ENCODE results near the gene C3orf22.

Gene C3orf22

GRCh38 chr3:126522363-126522788 lies 36.4 kb downstream of the C3orf22 start (continued):
- no peak for TF ChIP-seq ZNF280D (tag by site-specific recombination; IDR thresholded peaks at IDR 0.05)
- no peak for TF ChIP-seq ZBTB8A (tag by site-specific recombination; IDR thresholded peaks at IDR 0.05)

DNA sequence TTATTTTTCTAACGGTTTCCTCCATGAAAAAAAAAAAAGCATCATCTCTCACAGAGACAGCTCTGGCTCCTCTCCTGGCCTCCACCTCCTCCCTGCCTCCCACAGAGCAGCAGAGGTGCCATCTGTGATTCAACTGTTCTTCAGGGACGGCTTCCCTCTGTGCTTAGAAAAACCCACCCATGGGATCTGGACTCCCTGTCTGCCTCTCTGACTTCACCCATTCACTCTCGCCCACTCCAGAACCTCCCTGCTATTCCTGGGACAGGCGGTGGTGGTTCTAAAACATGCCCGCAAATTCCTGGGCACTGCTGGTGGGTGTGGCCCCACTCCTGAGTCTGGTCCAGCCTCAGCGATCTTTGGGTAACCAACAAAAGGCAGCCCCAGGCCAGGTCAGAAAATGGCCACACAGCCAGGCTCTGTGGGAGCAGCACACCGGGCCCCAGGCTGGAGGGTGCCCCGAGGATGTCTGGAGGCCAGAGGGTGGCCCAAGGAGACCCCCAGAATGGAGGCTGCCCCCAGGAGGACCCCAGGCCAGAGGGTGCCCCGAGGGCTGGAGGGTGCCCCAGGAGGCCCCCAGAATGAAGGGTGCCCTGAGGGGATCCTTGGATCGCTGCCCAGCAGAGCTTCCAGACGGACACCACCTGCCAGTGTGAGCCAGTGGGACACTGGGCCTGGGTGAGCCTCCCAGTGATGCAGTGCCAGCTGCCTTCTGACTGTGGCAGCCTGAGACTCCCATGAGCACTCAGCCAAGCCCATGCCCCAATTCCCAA lies 37.4 kb downstream of the C3orf22 start:
- H3K9me3 ChIP-seq (ENCODE audit: control insufficient read depth, insufficient read depth, low read depth, low read length) = no peaks in the 10 kb centered on the region
- no peak overlapping the region for H3K27ac ChIP-seq (ENCODE audit: extremely low read depth, low read depth, low read length)
- TF ChIP-seq GLI2 (tag by site-specific recombination; IDR thresholded peaks at IDR 0.05; ENCODE audit: borderline replicate concordance, low read depth) (no peak), EGR2 (tag by site-specific recombination; IDR thresholded peaks at IDR 0.05; ENCODE audit: low read depth) (0 out of 2 replicates have a peak, but pooled peaks have one; percentile 13), ZNF280D (tag by site-specific recombination; IDR thresholded peaks at IDR 0.05) (no peak)
- ChIA-PET POLR2A (no interaction called here), CTCF (interaction anchor here (0.6 to 1.3 kb wide), 4 partner anchors 30 to 424 kb away, joined by 3 to 5 read pairs (median 3); no protein-coding TSS in a partner anchor)
- no peaks in the 10 kb centered on the region for H3K4me1 ChIP-seq (ENCODE audit: control insufficient read depth, insufficient read depth, low read length)
- H3K4me3 ChIP-seq (ENCODE audit: low read depth, low read length) = no peak overlapping the region
- no peaks in the 10 kb centered on the region for H3K36me3 ChIP-seq (ENCODE audit: control insufficient read depth in 2 of 2, insufficient read depth in 1 of 2, low read length in 2 of 2)

DNA sequence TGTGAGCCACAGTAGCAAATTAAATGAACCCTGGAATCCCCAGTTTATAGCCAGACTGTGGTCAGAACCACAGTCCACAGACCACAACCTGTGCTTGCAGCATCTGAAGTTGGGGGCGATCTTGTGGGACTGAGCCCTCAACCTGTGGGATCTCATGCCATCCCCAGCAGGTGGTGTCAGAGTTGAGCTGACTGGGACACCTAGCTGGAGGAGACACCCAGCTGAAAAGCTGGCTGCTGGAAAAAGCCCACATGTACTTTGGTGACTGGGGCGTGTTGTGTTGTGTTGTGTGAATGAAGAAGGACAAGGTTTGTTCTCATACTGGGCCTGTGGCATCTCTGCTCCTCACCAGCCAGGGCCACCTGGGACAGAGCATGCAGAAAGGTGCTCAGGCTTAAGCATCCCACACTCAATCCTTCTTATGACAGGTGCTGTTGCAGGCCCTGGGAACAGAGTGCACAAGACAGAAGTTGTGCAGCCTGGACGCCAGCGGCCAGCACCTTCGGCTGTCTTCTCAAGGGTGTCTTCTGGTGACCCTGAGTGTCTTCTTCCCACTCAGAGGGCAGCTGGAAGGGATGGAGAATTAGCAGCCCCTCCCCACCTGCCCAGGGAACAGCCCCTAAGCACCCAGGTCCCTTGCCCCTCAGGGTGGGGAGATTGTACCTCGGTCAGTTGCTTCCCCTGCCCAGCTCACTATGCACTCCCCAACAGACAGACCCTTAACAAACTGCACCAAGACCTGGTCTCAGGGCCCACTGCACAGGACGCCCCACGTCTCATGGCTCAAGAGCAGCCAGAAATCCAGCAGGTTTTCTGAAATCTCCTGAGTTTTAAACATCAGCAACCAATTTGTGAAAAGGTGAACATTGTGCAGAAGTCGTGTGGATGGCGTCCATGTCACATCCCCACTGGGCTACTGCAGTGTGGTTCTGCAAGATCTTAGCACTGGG lies 39.0 kb downstream of the C3orf22 start:
- Histone ChIP-seq H3K9me3 (ENCODE audit: control insufficient read depth, insufficient read depth, low read depth, low read length) (no peaks in the 10 kb centered on the region), H3K36me3 (ENCODE audit: control insufficient read depth in 2 of 2, insufficient read depth in 1 of 2, low read length in 2 of 2) (no peaks in the 10 kb centered on the region), H3K4me3 (ENCODE audit: low read depth, low read length) (no peak overlapping the region), H3K4me1 (ENCODE audit: control insufficient read depth, insufficient read depth, low read length) (no peaks in the 10 kb centered on the region), H3K27ac (ENCODE audit: extremely low read depth, low read depth, low read length) (no peak overlapping the region)
- ChIA-PET POLR2A (no interaction called here), CTCF (interaction anchor here (0.6 to 1.3 kb wide), 2 partner anchors 29 to 332 kb away, joined by 3 to 5 read pairs; no protein-coding TSS in a partner anchor)
- TF ChIP-seq CTCF (tag by site-specific recombination; IDR thresholded peaks at IDR 0.05) = peak; percentile 27; the same call in 1 of the 2 replicates
- no peak for TF ChIP-seq ZNF610 (tag by site-specific recombination; IDR thresholded peaks at IDR 0.05; ENCODE audit: borderline replicate concordance)

DNA sequence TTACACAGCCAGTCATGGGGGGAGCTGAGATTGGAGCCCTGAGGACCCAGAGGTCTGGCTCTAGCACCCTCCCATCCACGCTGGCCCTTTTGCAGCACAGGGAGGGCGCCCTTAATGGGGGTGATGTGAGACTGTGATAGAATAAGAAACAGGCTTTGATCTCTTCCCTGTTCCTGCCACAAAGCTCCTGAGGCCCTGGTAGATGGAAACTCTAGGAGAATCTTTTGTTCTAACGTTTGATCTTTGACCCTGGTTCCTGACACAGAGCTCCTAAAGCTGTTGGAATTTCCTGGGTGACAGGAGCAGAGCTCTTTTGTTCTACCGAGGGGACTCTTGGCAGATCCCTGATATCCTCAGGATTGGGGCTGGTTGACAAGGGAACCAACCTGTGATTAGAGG lies 40.0 kb downstream of the C3orf22 start:
- no peak overlapping the region for H3K27ac ChIP-seq (ENCODE audit: extremely low read depth, low read depth, low read length)
- POLR2A ChIA-PET = no interaction called here
- no peak overlapping the region for H3K4me3 ChIP-seq (ENCODE audit: low read depth, low read length)
- CTCF ChIA-PET = interaction anchor here (0.7 kb wide), 1 partner anchor 229 kb away, joined by 3 read pairs; no protein-coding TSS in a partner anchor
- H3K36me3 ChIP-seq (ENCODE audit: control insufficient read depth in 2 of 2, insufficient read depth in 1 of 2, low read length in 2 of 2) = no peaks in the 10 kb centered on the region
- H3K4me1 ChIP-seq (ENCODE audit: control insufficient read depth, insufficient read depth, low read length) = no peaks in the 10 kb centered on the region
- H3K9me3 ChIP-seq (ENCODE audit: control insufficient read depth, insufficient read depth, low read depth, low read length) = no peaks in the 10 kb centered on the region
- TF ChIP-seq ZNF157 (tag by site-specific recombination; IDR thresholded peaks at IDR 0.05) (no peak), GLI2 (tag by site-specific recombination; IDR thresholded peaks at IDR 0.05; ENCODE audit: borderline replicate concordance, low read depth) (no peak), ZNF132 (tag by site-specific recombination; IDR thresholded peaks at IDR 0.05; ENCODE audit: borderline replicate concordance) (no peak), ZFHX2 (tag by site-specific recombination; conservative IDR thresholded peaks at IDR 0.05) (no peak), ZNF221 (tag by site-specific recombination; IDR thresholded peaks at IDR 0.05; ENCODE audit: borderline replicate concordance) (no peak), ZNF776 (tag by site-specific recombination; IDR thresholded peaks at IDR 0.05; ENCODE audit: borderline replicate concordance) (no peak), ZNF184 (tag by site-specific recombination; IDR thresholded peaks at IDR 0.05) (no peak), ZNF121 (tag by site-specific recombination; IDR thresholded peaks at IDR 0.05) (no peak)
- TF ChIP-seq, protein P1, sequence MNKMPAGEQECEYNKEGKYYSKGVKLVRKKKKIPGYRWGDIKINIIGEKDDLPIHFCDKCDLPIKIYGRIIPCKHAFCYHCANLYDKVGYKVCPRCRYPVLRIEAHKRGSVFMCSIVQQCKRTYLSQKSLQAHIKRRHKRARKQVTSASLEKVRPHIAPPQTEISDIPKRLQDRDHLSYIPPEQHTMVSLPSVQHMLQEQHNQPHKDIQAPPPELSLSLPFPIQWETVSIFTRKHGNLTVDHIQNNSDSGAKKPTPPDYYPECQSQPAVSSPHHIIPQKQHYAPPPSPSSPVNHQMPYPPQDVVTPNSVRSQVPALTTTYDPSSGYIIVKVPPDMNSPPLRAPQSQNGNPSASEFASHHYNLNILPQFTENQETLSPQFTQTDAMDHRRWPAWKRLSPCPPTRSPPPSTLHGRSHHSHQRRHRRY (tag by site-specific recombination; IDR thresholded peaks at IDR 0.05) = no peak
